GM12892 (cell line): ENCODE data around the gene RCL1.
A peak's percentile ranks its signal among the peaks of the same experiment; 100 is the strongest.

Source experiments
- DNase-seq: peaks from one replicate; pipeline ENCODE4 v3.0.0; 2011; ENCODE audit not compliant: insufficient read length
- FAIRE-seq: peaks from 2 replicates; lab custom pipeline; 2011; peaks lifted over from hg19 to GRCh38; lab: Jason Lieb, UNC
- POLR2A ChIP-seq: IDR thresholded peaks from 2 replicates; pipeline ENCODE4 v1.6.1; 2011; ENCODE audit warnings: low read depth, low read length, control low read depth
- POLR2AphosphoS5 ChIP-seq: IDR thresholded peaks from 2 replicates; pipeline ENCODE4 v1.6.1; 2011; ENCODE audit warnings: low read depth, low read length, control low read depth
- TAF1 ChIP-seq: IDR thresholded peaks from 2 replicates; pipeline ENCODE4 v1.6.1; 2011; ENCODE audit warnings: low read depth, mild to moderate bottlenecking, control low read depth, low read length, borderline replicate concordance

RCL1 gene

GRCh38 chr9:4822057-4822456, 29.3 kb downstream of the RCL1 start:
- peak; percentile 82 for FAIRE-seq
- no peak for DNase-seq
- TF ChIP-seq POLR2A (no peak), TAF1 (no peak), POLR2AphosphoS5 (no peak)

GRCh38 chr9:4826417-4827166, 33.8 kb downstream of the RCL1 start:
- DNase-seq = no peak
- no peak for TF ChIP-seq POLR2AphosphoS5
- TF ChIP-seq POLR2A = no peak
- TF ChIP-seq TAF1 = no peak
- no peak for FAIRE-seq

GRCh38 chr9:4827224-4827623, 34.5 kb downstream of the RCL1 start:
- no peak for DNase-seq
- FAIRE-seq = no peak
- TF ChIP-seq POLR2A (no peak), POLR2AphosphoS5 (no peak), TAF1 (no peak)

- DNase-seq (no peak), FAIRE-seq (no peak)
- TF ChIP-seq POLR2A = no peak
- TF ChIP-seq TAF1 = no peak
- no peak for TF ChIP-seq POLR2AphosphoS5
Measured at GRCh38 chr9:4828761-4829160, 36.0 kb downstream of the RCL1 start.

- no peak for DNase-seq
- no peak for FAIRE-seq
- no peak for TF ChIP-seq POLR2A
Measured at GRCh38 chr9:4829969-4830368, 37.2 kb downstream of the RCL1 start.

- FAIRE-seq (no peak), DNase-seq (no peak)
- no peak for TF ChIP-seq POLR2AphosphoS5
- no peak for TF ChIP-seq TAF1
Measured at GRCh38 chr9:4830699-4831098, 38.0 kb downstream of the RCL1 start.

- DNase-seq (no peak), FAIRE-seq (no peak)
- TF ChIP-seq TAF1 (no peak), POLR2AphosphoS5 (no peak), POLR2A (no peak)
Measured at GRCh38 chr9:4831119-4831518, 38.4 kb downstream of the RCL1 start.

- no peak for FAIRE-seq
- DNase-seq = no peak
- no peak for TF ChIP-seq POLR2A
- TF ChIP-seq TAF1 = no peak
- TF ChIP-seq POLR2AphosphoS5 = no peak
Measured at GRCh38 chr9:4831944-4832343, 39.2 kb downstream of the RCL1 start.

- no peak for TF ChIP-seq POLR2AphosphoS5
- no peak for TF ChIP-seq POLR2A
- TF ChIP-seq TAF1 = no peak
- FAIRE-seq (no peak), DNase-seq (no peak)
Measured at GRCh38 chr9:4832786-4833579, 40.2 kb downstream of the RCL1 start.

- no peak for TF ChIP-seq POLR2A
- no peak for TF ChIP-seq POLR2AphosphoS5
- no peak for TF ChIP-seq TAF1
- FAIRE-seq = no peak
- DNase-seq = no peak
Measured at GRCh38 chr9:4833781-4834560, 41.2 kb downstream of the RCL1 start.

GRCh38 chr9:4836676-4837075, 43.9 kb downstream of the RCL1 start:
- DNase-seq (no peak), FAIRE-seq (no peak)
- TF ChIP-seq POLR2A (no peak), POLR2AphosphoS5 (no peak), TAF1 (no peak)
